ENCODE data around the gene PTPRK.
"Not testable (repeated sequence)": the region's sequence is repeated elsewhere in the genome, so short reads cannot be mapped to it uniquely, and the experiment has no call there.

The PTPRK gene

GRCh38 chr6:127937102-127937501 is 583.3 kb downstream of the PTPRK start:
- TF ChIP-seq PKNOX1 (IDR thresholded peaks at IDR 0.05) (no peak), FOXK2 (IDR thresholded peaks at IDR 0.05) (no peak), TARDBP (IDR thresholded peaks at IDR 0.05) (no peak)
- DNase-seq (ENCODE audit: extremely low spot score) = no peak
- ChIA-PET CTCF (no interaction called here), POLR2A (no interaction called here)

- POLR2A ChIA-PET = no interaction called here
- no peak for DNase-seq (ENCODE audit: extremely low spot score)
- CTCF ChIA-PET = no interaction called here
- TF ChIP-seq ARNT (IDR thresholded peaks at IDR 0.05) = no peak
- TF ChIP-seq PKNOX1 (IDR thresholded peaks at IDR 0.05) = no peak
Observed at GRCh38 chr6:127934956-127935355, 585.4 kb downstream of the PTPRK start.

- no peak for TF ChIP-seq L3MBTL2 (conservative IDR thresholded peaks at IDR 0.05)
- no peak for TF ChIP-seq ZNF384 (IDR thresholded peaks at IDR 0.05)
- TF ChIP-seq SUZ12 (IDR thresholded peaks at IDR 0.05) = no peak
- no peak for TF ChIP-seq HDGF (IDR thresholded peaks at IDR 0.05; ENCODE audit: borderline replicate concordance)
- no peak for TF ChIP-seq NFRKB (IDR thresholded peaks at IDR 0.05)
- TF ChIP-seq FOXA1 (IDR thresholded peaks at IDR 0.05) = no peak
- no peak for TF ChIP-seq ARNT (IDR thresholded peaks at IDR 0.05)
- DNase-seq (ENCODE audit: extremely low spot score) = no peak
- ChIA-PET CTCF (no interaction called here), POLR2A (no interaction called here)
Observed at GRCh38 chr6:127933852-127934840, 586.3 kb downstream of the PTPRK start.

- CTCF ChIA-PET = no interaction called here
- POLR2A ChIA-PET = no interaction called here
- DNase-seq (ENCODE audit: extremely low spot score) = no peak
- no peak for TF ChIP-seq PKNOX1 (IDR thresholded peaks at IDR 0.05)
- TF ChIP-seq L3MBTL2 (conservative IDR thresholded peaks at IDR 0.05) = no peak
Observed at GRCh38 chr6:127933137-127933536, 587.3 kb downstream of the PTPRK start.

GRCh38 chr6:127932708-127933107 is 587.7 kb downstream of the PTPRK start:
- POLR2A ChIA-PET = no interaction called here
- CTCF ChIA-PET = no interaction called here
- TF ChIP-seq ZNF384 (IDR thresholded peaks at IDR 0.05) (no peak), NFRKB (IDR thresholded peaks at IDR 0.05) (no peak), ARNT (IDR thresholded peaks at IDR 0.05) (no peak), CTBP1 (IDR thresholded peaks at IDR 0.05; ENCODE audit: borderline replicate concordance) (no peak), PKNOX1 (IDR thresholded peaks at IDR 0.05) (no peak), BHLHE40 (IDR thresholded peaks at IDR 0.05; ENCODE audit: borderline replicate concordance) (no peak), ELF4 (IDR thresholded peaks at IDR 0.05) (no peak), SUZ12 (IDR thresholded peaks at IDR 0.05) (no peak), TARDBP (IDR thresholded peaks at IDR 0.05) (no peak), FOXA1 (IDR thresholded peaks at IDR 0.05) (no peak), SP1 (IDR thresholded peaks at IDR 0.05) (no peak), FOXK2 (IDR thresholded peaks at IDR 0.05) (no peak), L3MBTL2 (conservative IDR thresholded peaks at IDR 0.05) (no peak), HDGF (IDR thresholded peaks at IDR 0.05; ENCODE audit: borderline replicate concordance) (no peak), FOXM1 (IDR thresholded peaks at IDR 0.05; ENCODE audit: borderline replicate concordance) (no peak), LEF1 (IDR thresholded peaks at IDR 0.05; ENCODE audit: borderline replicate concordance) (no peak)
- DNase-seq (ENCODE audit: extremely low spot score) = no peak

GRCh38 chr6:127926441-127926840 is 594.0 kb downstream of the PTPRK start:
- CTCF ChIA-PET; DNase-seq (ENCODE audit: extremely low spot score); POLR2A ChIA-PET: not testable (repeated sequence)

GRCh38 chr6:127924440-127924839 is 596.0 kb downstream of the PTPRK start:
- ChIA-PET POLR2A (no interaction called here), CTCF (no interaction called here)
- no peak for DNase-seq (ENCODE audit: extremely low spot score)
- no peak for TF ChIP-seq FOXK2 (IDR thresholded peaks at IDR 0.05)
- no peak for TF ChIP-seq FOXA1 (IDR thresholded peaks at IDR 0.05)
- TF ChIP-seq SP1 (IDR thresholded peaks at IDR 0.05) = no peak
- no peak for TF ChIP-seq PKNOX1 (IDR thresholded peaks at IDR 0.05)
- no peak for TF ChIP-seq ELF4 (IDR thresholded peaks at IDR 0.05)
- TF ChIP-seq ARNT (IDR thresholded peaks at IDR 0.05) = no peak
- TF ChIP-seq LEF1 (IDR thresholded peaks at IDR 0.05; ENCODE audit: borderline replicate concordance) = no peak

Data from HEK293T (cell line).